ENCODE data around the gene MUC13. TPM values are rescaled to one million over a fixed set of nuclear protein-coding genes. Genes with fewer than 3 reads are reported as not detected.

The MUC13 gene
- total and polyA plus RNA-seq, 2 experiments from 2014 or later: 0.06 TPM; not detected in 1

DNA sequence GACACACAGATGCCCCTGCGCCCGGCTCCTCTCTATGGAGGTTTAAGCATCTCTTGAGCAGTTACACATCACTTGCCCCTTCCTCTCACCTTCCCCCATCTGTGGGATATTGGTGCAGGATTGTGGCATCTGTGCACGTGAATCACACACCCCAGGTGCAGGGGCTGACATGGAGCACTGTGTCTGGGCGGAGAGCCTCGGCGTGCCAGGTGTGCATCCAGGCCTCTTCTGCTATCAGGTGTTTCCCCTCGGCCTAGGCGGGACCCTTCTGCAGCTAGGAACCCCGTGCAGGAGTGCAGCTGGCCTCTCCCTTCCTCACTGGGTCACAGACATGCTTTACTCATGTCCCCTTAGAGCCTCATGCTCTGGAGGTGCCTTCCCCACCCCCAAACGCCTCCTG, 33.4 kb upstream of the MUC13 start:
- peaks cover 18% of the 10 kb centered on the region for H3K36me3 ChIP-seq
- no peak overlapping the region for H3K27ac ChIP-seq
- DNase-seq (ENCODE audit: low read depth in 1 of 2, low spot score in 1 of 2): no peak
- no peaks in the 10 kb centered on the region for H3K4me1 ChIP-seq (ENCODE audit: low read depth)
- H3K4me3 ChIP-seq: no peak overlapping the region
- no peaks in the 10 kb centered on the region for H3K27me3 ChIP-seq
- TF ChIP-seq, protein P1, sequence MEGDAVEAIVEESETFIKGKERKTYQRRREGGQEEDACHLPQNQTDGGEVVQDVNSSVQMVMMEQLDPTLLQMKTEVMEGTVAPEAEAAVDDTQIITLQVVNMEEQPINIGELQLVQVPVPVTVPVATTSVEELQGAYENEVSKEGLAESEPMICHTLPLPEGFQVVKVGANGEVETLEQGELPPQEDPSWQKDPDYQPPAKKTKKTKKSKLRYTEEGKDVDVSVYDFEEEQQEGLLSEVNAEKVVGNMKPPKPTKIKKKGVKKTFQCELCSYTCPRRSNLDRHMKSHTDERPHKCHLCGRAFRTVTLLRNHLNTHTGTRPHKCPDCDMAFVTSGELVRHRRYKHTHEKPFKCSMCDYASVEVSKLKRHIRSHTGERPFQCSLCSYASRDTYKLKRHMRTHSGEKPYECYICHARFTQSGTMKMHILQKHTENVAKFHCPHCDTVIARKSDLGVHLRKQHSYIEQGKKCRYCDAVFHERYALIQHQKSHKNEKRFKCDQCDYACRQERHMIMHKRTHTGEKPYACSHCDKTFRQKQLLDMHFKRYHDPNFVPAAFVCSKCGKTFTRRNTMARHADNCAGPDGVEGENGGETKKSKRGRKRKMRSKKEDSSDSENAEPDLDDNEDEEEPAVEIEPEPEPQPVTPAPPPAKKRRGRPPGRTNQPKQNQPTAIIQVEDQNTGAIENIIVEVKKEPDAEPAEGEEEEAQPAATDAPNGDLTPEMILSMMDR (IDR thresholded peaks at IDR 0.05; ENCODE audit: low read depth, low read length): no peak
- no peaks in the 10 kb centered on the region for H3K9me3 ChIP-seq (ENCODE audit: low read depth)

DNA sequence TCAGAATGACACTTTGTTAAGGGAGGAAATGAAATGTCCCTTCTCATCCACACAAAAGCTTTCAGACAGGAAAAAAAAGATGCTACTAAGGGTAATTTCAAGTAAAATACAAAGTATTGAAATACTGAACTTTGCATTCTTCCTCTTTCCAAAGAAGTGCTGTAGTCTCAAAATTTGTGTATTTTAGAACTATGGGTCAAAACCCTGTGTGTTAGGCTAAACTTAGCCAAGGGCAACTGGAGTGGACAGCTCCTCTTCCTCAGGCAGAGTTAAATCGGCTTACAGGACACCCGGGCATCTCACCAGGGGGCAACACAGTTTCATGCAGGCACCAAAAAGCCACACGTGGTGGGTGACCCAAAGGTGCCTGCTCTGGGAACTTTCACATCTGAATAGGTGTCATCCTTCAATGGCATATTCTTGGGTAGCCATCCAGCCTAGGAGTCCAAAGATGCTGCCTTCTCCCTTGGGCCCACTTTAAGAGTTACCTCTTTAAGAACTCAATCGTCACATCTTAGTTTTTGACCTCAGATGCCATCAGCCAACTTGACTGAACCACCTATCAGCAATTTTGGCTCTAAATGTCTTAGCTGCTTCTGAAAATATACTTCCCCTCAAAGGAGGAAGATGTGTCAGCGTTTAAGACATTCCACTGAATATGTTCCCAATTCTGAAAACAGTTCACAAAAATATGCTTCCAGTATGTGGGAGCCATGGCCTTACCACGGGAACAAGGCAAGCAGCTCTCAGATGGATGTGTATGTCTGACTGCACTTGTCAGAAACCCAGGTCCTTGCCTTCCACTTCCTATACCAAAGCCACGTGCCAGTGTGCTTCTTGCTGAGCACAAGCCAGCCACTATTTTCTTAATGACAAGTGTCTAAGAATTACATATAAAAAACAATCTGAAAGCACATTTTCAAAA, 32.2 kb upstream of the MUC13 start:
- H3K27me3 ChIP-seq: no peaks in the 10 kb centered on the region
- H3K4me1 ChIP-seq (ENCODE audit: low read depth): no peaks in the 10 kb centered on the region
- H3K27ac ChIP-seq: no peak overlapping the region
- TF ChIP-seq, protein P1 (IDR thresholded peaks at IDR 0.05; ENCODE audit: low read depth, low read length): no peak
- no peak overlapping the region for H3K4me3 ChIP-seq
- DNase-seq (ENCODE audit: low read depth in 1 of 2, low spot score in 1 of 2): no peak
- no peaks in the 10 kb centered on the region for H3K9me3 ChIP-seq (ENCODE audit: low read depth)
- peaks cover 18% of the 10 kb centered on the region for H3K36me3 ChIP-seq

DNA sequence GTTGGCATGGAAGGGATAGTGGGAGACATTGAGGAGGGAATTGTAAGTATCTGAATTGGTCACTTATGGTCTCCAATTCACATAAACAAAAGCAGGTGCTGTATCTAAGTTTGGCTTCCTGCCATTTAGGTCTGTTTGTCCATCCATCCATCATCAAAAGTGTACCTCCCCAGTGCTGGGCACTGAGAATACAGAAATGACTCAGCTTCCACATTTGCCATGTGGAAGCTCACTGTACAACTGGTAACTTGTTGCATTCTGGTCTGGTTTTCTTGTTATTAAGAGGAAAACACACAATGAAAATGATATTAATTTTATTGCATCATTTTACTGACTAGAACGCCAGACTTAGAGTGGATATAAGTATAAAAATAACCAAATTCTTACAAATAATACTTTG, 30.9 kb upstream of the MUC13 start:
- Histone ChIP-seq H3K27me3 (no peaks in the 10 kb centered on the region), H3K9me3 (ENCODE audit: low read depth) (no peaks in the 10 kb centered on the region), H3K27ac (no peak overlapping the region), H3K4me3 (no peak overlapping the region), H3K36me3 (peaks cover 15% of the 10 kb centered on the region), H3K4me1 (ENCODE audit: low read depth) (no peaks in the 10 kb centered on the region)
- TF ChIP-seq, protein P1 (IDR thresholded peaks at IDR 0.05; ENCODE audit: low read depth, low read length): no peak
- DNase-seq (ENCODE audit: low read depth in 1 of 2, low spot score in 1 of 2): no peak

DNA sequence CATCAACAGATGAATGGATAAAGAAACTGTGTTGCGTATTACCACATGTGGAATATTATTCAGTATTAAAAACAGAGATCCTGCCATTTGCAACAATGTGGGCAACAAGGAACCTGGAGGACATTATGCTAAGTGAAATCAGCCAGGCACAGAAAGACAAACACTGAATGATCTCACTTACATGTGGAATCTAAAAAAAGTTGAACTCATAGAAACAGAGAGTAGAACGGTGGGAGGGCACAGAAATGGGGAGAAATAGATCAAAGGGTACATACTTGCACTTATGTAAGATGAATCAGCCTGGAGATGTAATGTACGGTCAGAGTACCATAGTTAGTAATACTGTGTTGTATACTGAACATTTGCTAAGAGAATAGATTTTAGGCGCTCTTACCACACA, 29.8 kb upstream of the MUC13 start:
- TF ChIP-seq, protein P1 (IDR thresholded peaks at IDR 0.05; ENCODE audit: low read depth, low read length): no peak
- Histone ChIP-seq H3K36me3 (peaks cover 5% of the 10 kb centered on the region), H3K4me1 (ENCODE audit: low read depth) (no peaks in the 10 kb centered on the region), H3K27ac (peak overlapping the region; percentile 71), H3K4me3 (no peak overlapping the region), H3K27me3 (no peaks in the 10 kb centered on the region), H3K9me3 (ENCODE audit: low read depth) (no peaks in the 10 kb centered on the region)
- DNase-seq (ENCODE audit: low read depth in 1 of 2, low spot score in 1 of 2): no peak

DNA sequence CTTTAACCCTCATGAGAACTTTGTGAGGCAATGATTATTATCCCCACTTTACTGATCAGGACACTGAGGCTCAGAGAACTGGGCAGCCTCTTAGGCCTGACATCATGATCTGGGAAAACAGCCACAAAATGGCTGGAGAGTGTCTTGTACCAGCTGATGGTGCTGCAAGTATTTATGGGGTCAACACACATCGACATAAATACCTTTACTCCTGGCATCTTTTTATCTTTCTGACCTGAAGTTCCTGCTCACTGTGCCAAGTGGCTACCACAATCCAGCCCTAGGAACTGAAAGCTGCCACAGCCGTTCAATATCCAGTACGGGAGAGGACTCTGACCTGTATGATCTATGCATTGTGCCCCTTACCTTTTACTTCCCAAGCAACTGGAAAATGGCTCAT, 29.2 kb upstream of the MUC13 start:
- no peaks in the 10 kb centered on the region for H3K27me3 ChIP-seq
- no peaks in the 10 kb centered on the region for H3K36me3 ChIP-seq
- H3K4me1 ChIP-seq (ENCODE audit: low read depth): no peaks in the 10 kb centered on the region
- H3K27ac ChIP-seq: peak overlapping the region; percentile 71
- TF ChIP-seq, protein P1 (IDR thresholded peaks at IDR 0.05; ENCODE audit: low read depth, low read length): no peak
- no peak overlapping the region for H3K4me3 ChIP-seq
- DNase-seq (ENCODE audit: low read depth in 1 of 2, low spot score in 1 of 2): peak in 1 of 2 donors; percentile 43
- no peaks in the 10 kb centered on the region for H3K9me3 ChIP-seq (ENCODE audit: low read depth)

Measured in cardiac muscle cell (in vitro differentiated cells and primary cell).